ENCODE measurements around the gene CACNA2D1. TPM values are rescaled to one million over a fixed set of nuclear protein-coding genes. Genes with fewer than 3 reads are reported as not detected.

CACNA2D1 gene
- total and polyA plus RNA-seq, 7 experiments from 2014 or later, result not detected

GRCh38 chr7:82249979-82250378 is 193.6 kb downstream of the CACNA2D1 start:
- Mint-ChIP-seq H3K36me3 (no peaks in the 10 kb centered on the region), H3K4me1 (no peaks in the 10 kb centered on the region), H3K27me3 (no peaks in the 10 kb centered on the region), H3K27ac (no peak overlapping the region), H3K9me3 (peaks cover 0 to 5% (median 0%) of the 10 kb centered on the region in 11 donors), H3K4me3 (no peak overlapping the region)
- ATAC-seq (no peak), DNase-seq (no peak)
- Histone ChIP-seq H3K4me1 (ENCODE audit: control insufficient read depth in 2 of 2, insufficient read depth in 2 of 2, low read length in 2 of 2) (no peaks in the 10 kb centered on the region), H3K9me3 (ENCODE audit: control insufficient read depth in 2 of 3, low read length in 3 of 3) (no peaks in the 10 kb centered on the region), H3K4me3 (ENCODE audit: low read length) (no peak overlapping the region), H3K27ac (ENCODE audit: low read depth, low read length) (no peak overlapping the region), H3K27me3 (ENCODE audit: control insufficient read depth in 2 of 2, insufficient read depth in 2 of 2, low read length in 2 of 2) (no peaks in the 10 kb centered on the region), H3K36me3 (ENCODE audit: control insufficient read depth in 2 of 3, insufficient read depth in 3 of 3, low read length in 3 of 3) (no peaks in the 10 kb centered on the region)
- POLR2A ChIA-PET, result no interaction called here
- CTCF ChIA-PET, result no interaction called here
- intact Hi-C loops (cut with micrococcal nuclease), result no loop called here

- no peaks in the 10 kb centered on the region for H3K27me3 ChIP-seq (ENCODE audit: control insufficient read depth in 2 of 2, insufficient read depth in 2 of 2, low read length in 2 of 2)
- POLR2A ChIA-PET, result no interaction called here
- H3K9me3 ChIP-seq (ENCODE audit: control insufficient read depth in 2 of 3, low read length in 3 of 3), result no peaks in the 10 kb centered on the region
- Mint-ChIP-seq H3K4me1 (no peaks in the 10 kb centered on the region), H3K36me3 (no peaks in the 10 kb centered on the region), H3K27ac (no peak overlapping the region), H3K9me3 (peaks cover 0 to 5% (median 0%) of the 10 kb centered on the region in 11 donors), H3K4me3 (no peak overlapping the region), H3K27me3 (no peaks in the 10 kb centered on the region)
- H3K4me1 ChIP-seq (ENCODE audit: control insufficient read depth in 2 of 2, insufficient read depth in 2 of 2, low read length in 2 of 2), result no peaks in the 10 kb centered on the region
- DNase-seq, result no peak
- H3K36me3 ChIP-seq (ENCODE audit: control insufficient read depth in 2 of 3, insufficient read depth in 3 of 3, low read length in 3 of 3), result no peaks in the 10 kb centered on the region
- ATAC-seq, result no peak
- H3K27ac ChIP-seq (ENCODE audit: low read depth, low read length), result no peak overlapping the region
- CTCF ChIA-PET, result no interaction called here
- no peak overlapping the region for H3K4me3 ChIP-seq (ENCODE audit: low read length)
- intact Hi-C loops (cut with micrococcal nuclease), result no loop called here
Measured at GRCh38 chr7:82247814-82248433, 195.7 kb downstream of the CACNA2D1 start.

GRCh38 chr7:82244947-82245517 is 198.5 kb downstream of the CACNA2D1 start:
- no peaks in the 10 kb centered on the region for H3K9me3 ChIP-seq (ENCODE audit: control insufficient read depth in 2 of 3, low read length in 3 of 3)
- peaks cover 0 to 5% (median 0%) of the 10 kb centered on the region in 11 donors for H3K9me3 Mint-ChIP-seq
- no peaks in the 10 kb centered on the region for H3K4me1 ChIP-seq (ENCODE audit: control insufficient read depth in 2 of 2, insufficient read depth in 2 of 2, low read length in 2 of 2)
- ChIA-PET POLR2A (no interaction called here), CTCF (no interaction called here)
- ATAC-seq, result no peak
- no peak overlapping the region for H3K27ac Mint-ChIP-seq
- no peak overlapping the region for H3K27ac ChIP-seq (ENCODE audit: low read depth, low read length)
- no peaks in the 10 kb centered on the region for H3K4me1 Mint-ChIP-seq
- DNase-seq, result no peak
- H3K27me3 Mint-ChIP-seq, result no peaks in the 10 kb centered on the region
- no peaks in the 10 kb centered on the region for H3K36me3 ChIP-seq (ENCODE audit: control insufficient read depth in 2 of 3, insufficient read depth in 3 of 3, low read length in 3 of 3)
- intact Hi-C loops (cut with micrococcal nuclease), result no loop called here
- H3K36me3 Mint-ChIP-seq, result no peaks in the 10 kb centered on the region
- H3K27me3 ChIP-seq (ENCODE audit: control insufficient read depth in 2 of 2, insufficient read depth in 2 of 2, low read length in 2 of 2), result no peaks in the 10 kb centered on the region
- no peak overlapping the region for H3K4me3 Mint-ChIP-seq
- H3K4me3 ChIP-seq (ENCODE audit: low read length), result no peak overlapping the region

- no peak overlapping the region for H3K4me3 ChIP-seq (ENCODE audit: low read length)
- Mint-ChIP-seq H3K27me3 (no peaks in the 10 kb centered on the region), H3K4me1 (no peaks in the 10 kb centered on the region), H3K4me3 (no peak overlapping the region), H3K36me3 (no peaks in the 10 kb centered on the region), H3K27ac (no peak overlapping the region), H3K9me3 (peaks cover 0 to 5% (median 0%) of the 10 kb centered on the region in 11 donors)
- ChIA-PET POLR2A (no interaction called here), CTCF (no interaction called here)
- no peak overlapping the region for H3K27ac ChIP-seq (ENCODE audit: low read depth, low read length)
- H3K9me3 ChIP-seq (ENCODE audit: control insufficient read depth in 2 of 3, low read length in 3 of 3), result no peaks in the 10 kb centered on the region
- ATAC-seq, result no peak
- no peaks in the 10 kb centered on the region for H3K4me1 ChIP-seq (ENCODE audit: control insufficient read depth in 2 of 2, insufficient read depth in 2 of 2, low read length in 2 of 2)
- intact Hi-C loops (cut with micrococcal nuclease), result no loop called here
- no peaks in the 10 kb centered on the region for H3K27me3 ChIP-seq (ENCODE audit: control insufficient read depth in 2 of 2, insufficient read depth in 2 of 2, low read length in 2 of 2)
- H3K36me3 ChIP-seq (ENCODE audit: control insufficient read depth in 2 of 3, insufficient read depth in 3 of 3, low read length in 3 of 3), result no peaks in the 10 kb centered on the region
- no peak for DNase-seq
Measured at GRCh38 chr7:82241356-82241755, 202.2 kb downstream of the CACNA2D1 start.

- no peak overlapping the region for H3K4me3 Mint-ChIP-seq
Measured at GRCh38 chr7:82235713-82236112, 207.9 kb downstream of the CACNA2D1 start.

GRCh38 chr7:82234457-82235049 is 209.0 kb downstream of the CACNA2D1 start:
- no peak overlapping the region for H3K27ac ChIP-seq (ENCODE audit: low read depth, low read length)
- no peaks in the 10 kb centered on the region for H3K9me3 Mint-ChIP-seq
- DNase-seq (no peak), ATAC-seq (no peak)
- H3K4me1 ChIP-seq (ENCODE audit: control insufficient read depth in 2 of 2, insufficient read depth in 2 of 2, low read length in 2 of 2), result no peaks in the 10 kb centered on the region
- POLR2A ChIA-PET, result no interaction called here
- H3K36me3 ChIP-seq (ENCODE audit: control insufficient read depth in 2 of 3, insufficient read depth in 3 of 3, low read length in 3 of 3), result no peaks in the 10 kb centered on the region
- H3K27ac Mint-ChIP-seq, result no peak overlapping the region
- CTCF ChIA-PET, result no interaction called here
- no peak overlapping the region for H3K4me3 ChIP-seq (ENCODE audit: low read length)
- no peaks in the 10 kb centered on the region for H3K27me3 Mint-ChIP-seq
- no peak overlapping the region for H3K4me3 Mint-ChIP-seq
- intact Hi-C loops (cut with micrococcal nuclease), result loop anchor here in 1 of 2 donors (2.0 to 10.0 kb wide), 2 partner anchors 340 to 494 kb away; no protein-coding TSS in a partner anchor
- no peaks in the 10 kb centered on the region for H3K9me3 ChIP-seq (ENCODE audit: control insufficient read depth in 2 of 3, low read length in 3 of 3)
- H3K4me1 Mint-ChIP-seq, result no peaks in the 10 kb centered on the region
- no peaks in the 10 kb centered on the region for H3K36me3 Mint-ChIP-seq
- H3K27me3 ChIP-seq (ENCODE audit: control insufficient read depth in 2 of 2, insufficient read depth in 2 of 2, low read length in 2 of 2), result no peaks in the 10 kb centered on the region

More at GRCh38 chr7:82235713-82236112, 207.9 kb downstream of the CACNA2D1 start:
- no peak for DNase-seq
- H3K9me3 ChIP-seq (ENCODE audit: control insufficient read depth in 2 of 3, low read length in 3 of 3), result no peaks in the 10 kb centered on the region
- ATAC-seq, result no peak
- no peak overlapping the region for H3K4me3 ChIP-seq (ENCODE audit: low read length)
- no peaks in the 10 kb centered on the region for H3K4me1 Mint-ChIP-seq
- no peaks in the 10 kb centered on the region for H3K27me3 Mint-ChIP-seq
- ChIA-PET CTCF (no interaction called here), POLR2A (no interaction called here)
- no peak overlapping the region for H3K27ac Mint-ChIP-seq
- no peaks in the 10 kb centered on the region for H3K9me3 Mint-ChIP-seq
- no peaks in the 10 kb centered on the region for H3K36me3 ChIP-seq (ENCODE audit: control insufficient read depth in 2 of 3, insufficient read depth in 3 of 3, low read length in 3 of 3)
- no peaks in the 10 kb centered on the region for H3K27me3 ChIP-seq (ENCODE audit: control insufficient read depth in 2 of 2, insufficient read depth in 2 of 2, low read length in 2 of 2)
- H3K36me3 Mint-ChIP-seq, result no peaks in the 10 kb centered on the region
- no peak overlapping the region for H3K27ac ChIP-seq (ENCODE audit: low read depth, low read length)
- H3K4me1 ChIP-seq (ENCODE audit: control insufficient read depth in 2 of 2, insufficient read depth in 2 of 2, low read length in 2 of 2), result no peaks in the 10 kb centered on the region
- intact Hi-C loops (cut with micrococcal nuclease), result loop anchor here in 1 of 2 donors (2.0 to 10.0 kb wide), 2 partner anchors 339 to 493 kb away; no protein-coding TSS in a partner anchor

Data from naive thymus-derived CD4-positive, alpha-beta T cell (primary cell).